HepG2 (cell line): ENCODE data around the gene SPATA31A5.
"Not testable (repeated sequence)": the region's sequence is repeated elsewhere in the genome, so short reads cannot be mapped to it uniquely, and the experiment has no call there.

Experiments used
- EZH2 ChIP-seq: conservative IDR thresholded peaks from 2 replicates; pipeline ENCODE4 v1.6.1; 2012; ENCODE audit warnings: mild to moderate bottlenecking, low read depth, low read length, moderate library complexity
- FOXA1 ChIP-seq, 2 experiments: fragments of 450-650 bp in 1 of 2; sonication (generic) in 1 of 2; formaldehyde crosslinking in 1 of 2; IDR thresholded peaks; 2 replicates each; pipeline versions ENCODE4 v1.4.0 to v1.6.1; 2016 to 2020; ENCODE audit warnings: missing genetic modification reagents in 1 of 2
- KAT7 ChIP-seq: IDR thresholded peaks from 2 replicates; pipeline ENCODE4 v1.6.1; 2018; ENCODE audit warnings: borderline replicate concordance, missing compliant biosample characterization
- MEIS2 ChIP-seq: sonication (generic); formaldehyde crosslinking; IDR thresholded peaks from 2 replicates; pipeline ENCODE4 v1.9.0; 2021; ENCODE audit warnings: mild to moderate bottlenecking, missing genetic modification reagents
- NFKBIZ ChIP-seq: IDR thresholded peaks from 2 replicates; pipeline ENCODE4 v1.6.1; 2018; ENCODE audit warnings: missing genetic modification reagents, missing compliant biosample characterization
- POLR2A ChIP-seq, 2 experiments: IDR thresholded peaks; 2 replicates each; pipeline ENCODE4 v1.6.1; 2011; ENCODE audit warnings: low read depth in 2 of 2, low read length in 2 of 2, mild to moderate bottlenecking in 1 of 2, moderate library complexity in 1 of 2; ENCODE audit not compliant: insufficient read depth in 1 of 2
- SP5 ChIP-seq: IDR thresholded peaks from 2 replicates; pipeline ENCODE4 v1.6.1; 2016; ENCODE audit warnings: low read depth, borderline replicate concordance
- ZNF644 ChIP-seq: IDR thresholded peaks from 2 replicates; pipeline ENCODE4 v1.6.1; 2016; ENCODE audit warnings: low read depth
- TF ChIP-seq, protein P1 (sequence below): sonication (generic); formaldehyde crosslinking; IDR thresholded peaks from 2 replicates; pipeline ENCODE4 v1.8.1; 2023; ENCODE audit warnings: missing genetic modification reagents, mild to moderate bottlenecking, borderline replicate concordance
- TF ChIP-seq, protein P2 (sequence below), 2 experiments: IDR thresholded peaks; 2 replicates each; pipeline ENCODE4 v1.6.1; 2011 to 2012; ENCODE audit warnings: low read length in 2 of 2, borderline replicate concordance in 1 of 2, low read depth in 1 of 2, mild to moderate bottlenecking in 1 of 2, moderate library complexity in 1 of 2
- TF ChIP-seq, protein P3 (sequence below): sonication (generic); formaldehyde crosslinking; IDR thresholded peaks from 2 replicates; pipeline ENCODE4 v1.5.0; 2020; ENCODE audit warnings: mild to moderate bottlenecking, missing genetic modification reagents, moderate library complexity
- TF ChIP-seq, protein P4 (sequence below): IDR thresholded peaks from 2 replicates; pipeline ENCODE4 v1.6.1; 2012; ENCODE audit warnings: inconsistent platforms
- TF ChIP-seq, protein P5 (sequence below): sonication (generic); formaldehyde crosslinking; IDR thresholded peaks from 2 replicates; pipeline ENCODE4 v1.4.0; 2020; ENCODE audit warnings: missing genetic modification reagents
- TF ChIP-seq, protein P6 (sequence below): sonication (generic); formaldehyde crosslinking; IDR thresholded peaks from 2 replicates; pipeline ENCODE4 v1.4.0; 2020; ENCODE audit warnings: missing genetic modification reagents, mild to moderate bottlenecking, borderline replicate concordance

DNA sequence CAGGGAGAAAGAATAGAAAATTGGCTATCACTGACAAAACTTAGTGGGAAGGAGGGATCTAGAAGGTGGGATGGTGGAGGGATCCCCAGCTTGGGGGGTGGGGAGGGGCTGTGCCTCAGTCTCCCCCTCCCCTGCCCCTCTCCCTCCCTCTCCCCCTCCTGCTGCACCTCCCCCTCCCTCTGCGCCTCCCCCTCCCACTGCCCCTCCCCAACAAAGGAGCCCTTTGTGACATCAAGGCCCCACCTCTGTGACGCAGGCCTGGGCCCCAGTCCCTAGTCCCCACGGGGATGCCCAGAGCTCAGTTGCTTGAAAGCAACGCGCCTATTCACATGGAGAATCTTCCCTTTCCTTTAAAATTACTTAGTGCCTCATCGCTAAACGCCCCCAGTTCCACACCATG lies at the start of gene SPATA31A5:
- not testable (repeated sequence) for TF ChIP-seq MEIS2 (CRISPR knock-in tag); FOXA1 (IDR thresholded peaks at IDR 0.05); FOXA1 (CRISPR knock-in tag; IDR thresholded peaks at IDR 0.05); POLR2A (IDR thresholded peaks at IDR 0.05; ENCODE audit: insufficient read depth in 1 of 2, low read depth in 2 of 2, low read length in 2 of 2); SP5 (CRISPR knock-in tag); NFKBIZ (CRISPR knock-in tag); ZNF644 (CRISPR knock-in tag); KAT7 (CRISPR knock-in tag); EZH2
- TF ChIP-seq, protein P1, sequence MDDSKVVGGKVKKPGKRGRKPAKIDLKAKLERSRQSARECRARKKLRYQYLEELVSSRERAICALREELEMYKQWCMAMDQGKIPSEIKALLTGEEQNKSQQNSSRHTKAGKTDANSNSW (CRISPR knock-in tag), result not testable (repeated sequence)
- TF ChIP-seq, protein P2, sequence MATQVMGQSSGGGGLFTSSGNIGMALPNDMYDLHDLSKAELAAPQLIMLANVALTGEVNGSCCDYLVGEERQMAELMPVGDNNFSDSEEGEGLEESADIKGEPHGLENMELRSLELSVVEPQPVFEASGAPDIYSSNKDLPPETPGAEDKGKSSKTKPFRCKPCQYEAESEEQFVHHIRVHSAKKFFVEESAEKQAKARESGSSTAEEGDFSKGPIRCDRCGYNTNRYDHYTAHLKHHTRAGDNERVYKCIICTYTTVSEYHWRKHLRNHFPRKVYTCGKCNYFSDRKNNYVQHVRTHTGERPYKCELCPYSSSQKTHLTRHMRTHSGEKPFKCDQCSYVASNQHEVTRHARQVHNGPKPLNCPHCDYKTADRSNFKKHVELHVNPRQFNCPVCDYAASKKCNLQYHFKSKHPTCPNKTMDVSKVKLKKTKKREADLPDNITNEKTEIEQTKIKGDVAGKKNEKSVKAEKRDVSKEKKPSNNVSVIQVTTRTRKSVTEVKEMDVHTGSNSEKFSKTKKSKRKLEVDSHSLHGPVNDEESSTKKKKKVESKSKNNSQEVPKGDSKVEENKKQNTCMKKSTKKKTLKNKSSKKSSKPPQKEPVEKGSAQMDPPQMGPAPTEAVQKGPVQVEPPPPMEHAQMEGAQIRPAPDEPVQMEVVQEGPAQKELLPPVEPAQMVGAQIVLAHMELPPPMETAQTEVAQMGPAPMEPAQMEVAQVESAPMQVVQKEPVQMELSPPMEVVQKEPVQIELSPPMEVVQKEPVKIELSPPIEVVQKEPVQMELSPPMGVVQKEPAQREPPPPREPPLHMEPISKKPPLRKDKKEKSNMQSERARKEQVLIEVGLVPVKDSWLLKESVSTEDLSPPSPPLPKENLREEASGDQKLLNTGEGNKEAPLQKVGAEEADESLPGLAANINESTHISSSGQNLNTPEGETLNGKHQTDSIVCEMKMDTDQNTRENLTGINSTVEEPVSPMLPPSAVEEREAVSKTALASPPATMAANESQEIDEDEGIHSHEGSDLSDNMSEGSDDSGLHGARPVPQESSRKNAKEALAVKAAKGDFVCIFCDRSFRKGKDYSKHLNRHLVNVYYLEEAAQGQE (IDR thresholded peaks at IDR 0.05; ENCODE audit: borderline replicate concordance in 1 of 2, low read depth in 1 of 2, low read length in 2 of 2), result not testable (repeated sequence)
- TF ChIP-seq, protein P3, sequence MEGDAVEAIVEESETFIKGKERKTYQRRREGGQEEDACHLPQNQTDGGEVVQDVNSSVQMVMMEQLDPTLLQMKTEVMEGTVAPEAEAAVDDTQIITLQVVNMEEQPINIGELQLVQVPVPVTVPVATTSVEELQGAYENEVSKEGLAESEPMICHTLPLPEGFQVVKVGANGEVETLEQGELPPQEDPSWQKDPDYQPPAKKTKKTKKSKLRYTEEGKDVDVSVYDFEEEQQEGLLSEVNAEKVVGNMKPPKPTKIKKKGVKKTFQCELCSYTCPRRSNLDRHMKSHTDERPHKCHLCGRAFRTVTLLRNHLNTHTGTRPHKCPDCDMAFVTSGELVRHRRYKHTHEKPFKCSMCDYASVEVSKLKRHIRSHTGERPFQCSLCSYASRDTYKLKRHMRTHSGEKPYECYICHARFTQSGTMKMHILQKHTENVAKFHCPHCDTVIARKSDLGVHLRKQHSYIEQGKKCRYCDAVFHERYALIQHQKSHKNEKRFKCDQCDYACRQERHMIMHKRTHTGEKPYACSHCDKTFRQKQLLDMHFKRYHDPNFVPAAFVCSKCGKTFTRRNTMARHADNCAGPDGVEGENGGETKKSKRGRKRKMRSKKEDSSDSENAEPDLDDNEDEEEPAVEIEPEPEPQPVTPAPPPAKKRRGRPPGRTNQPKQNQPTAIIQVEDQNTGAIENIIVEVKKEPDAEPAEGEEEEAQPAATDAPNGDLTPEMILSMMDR, result not testable (repeated sequence)
- TF ChIP-seq, protein P4, sequence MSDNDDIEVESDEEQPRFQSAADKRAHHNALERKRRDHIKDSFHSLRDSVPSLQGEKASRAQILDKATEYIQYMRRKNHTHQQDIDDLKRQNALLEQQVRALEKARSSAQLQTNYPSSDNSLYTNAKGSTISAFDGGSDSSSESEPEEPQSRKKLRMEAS, result not testable (repeated sequence)
- TF ChIP-seq, protein P5, sequence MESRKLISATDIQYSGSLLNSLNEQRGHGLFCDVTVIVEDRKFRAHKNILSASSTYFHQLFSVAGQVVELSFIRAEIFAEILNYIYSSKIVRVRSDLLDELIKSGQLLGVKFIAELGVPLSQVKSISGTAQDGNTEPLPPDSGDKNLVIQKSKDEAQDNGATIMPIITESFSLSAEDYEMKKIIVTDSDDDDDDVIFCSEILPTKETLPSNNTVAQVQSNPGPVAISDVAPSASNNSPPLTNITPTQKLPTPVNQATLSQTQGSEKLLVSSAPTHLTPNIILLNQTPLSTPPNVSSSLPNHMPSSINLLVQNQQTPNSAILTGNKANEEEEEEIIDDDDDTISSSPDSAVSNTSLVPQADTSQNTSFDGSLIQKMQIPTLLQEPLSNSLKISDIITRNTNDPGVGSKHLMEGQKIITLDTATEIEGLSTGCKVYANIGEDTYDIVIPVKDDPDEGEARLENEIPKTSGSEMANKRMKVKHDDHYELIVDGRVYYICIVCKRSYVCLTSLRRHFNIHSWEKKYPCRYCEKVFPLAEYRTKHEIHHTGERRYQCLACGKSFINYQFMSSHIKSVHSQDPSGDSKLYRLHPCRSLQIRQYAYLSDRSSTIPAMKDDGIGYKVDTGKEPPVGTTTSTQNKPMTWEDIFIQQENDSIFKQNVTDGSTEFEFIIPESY, result not testable (repeated sequence)
- TF ChIP-seq, protein P6, sequence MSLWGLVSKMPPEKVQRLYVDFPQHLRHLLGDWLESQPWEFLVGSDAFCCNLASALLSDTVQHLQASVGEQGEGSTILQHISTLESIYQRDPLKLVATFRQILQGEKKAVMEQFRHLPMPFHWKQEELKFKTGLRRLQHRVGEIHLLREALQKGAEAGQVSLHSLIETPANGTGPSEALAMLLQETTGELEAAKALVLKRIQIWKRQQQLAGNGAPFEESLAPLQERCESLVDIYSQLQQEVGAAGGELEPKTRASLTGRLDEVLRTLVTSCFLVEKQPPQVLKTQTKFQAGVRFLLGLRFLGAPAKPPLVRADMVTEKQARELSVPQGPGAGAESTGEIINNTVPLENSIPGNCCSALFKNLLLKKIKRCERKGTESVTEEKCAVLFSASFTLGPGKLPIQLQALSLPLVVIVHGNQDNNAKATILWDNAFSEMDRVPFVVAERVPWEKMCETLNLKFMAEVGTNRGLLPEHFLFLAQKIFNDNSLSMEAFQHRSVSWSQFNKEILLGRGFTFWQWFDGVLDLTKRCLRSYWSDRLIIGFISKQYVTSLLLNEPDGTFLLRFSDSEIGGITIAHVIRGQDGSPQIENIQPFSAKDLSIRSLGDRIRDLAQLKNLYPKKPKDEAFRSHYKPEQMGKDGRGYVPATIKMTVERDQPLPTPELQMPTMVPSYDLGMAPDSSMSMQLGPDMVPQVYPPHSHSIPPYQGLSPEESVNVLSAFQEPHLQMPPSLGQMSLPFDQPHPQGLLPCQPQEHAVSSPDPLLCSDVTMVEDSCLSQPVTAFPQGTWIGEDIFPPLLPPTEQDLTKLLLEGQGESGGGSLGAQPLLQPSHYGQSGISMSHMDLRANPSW (CRISPR knock-in tag), result not testable (repeated sequence)
